OCI-LY7 (cell line): Measurements from ENCODE around the gene BAK1.

Experiments
- CTCF ChIP-seq: fragments of 200-600 bp; sonication (generic); conservative IDR thresholded peaks from 2 replicates; pipeline ENCODE4 v1.5.1; 2014; ENCODE audit warnings: mild to moderate bottlenecking, antibody characterized with exemption, low read length, moderate library complexity, mixed read lengths
- EZH2phosphoT487 ChIP-seq: fragments of 200-600 bp; sonication (generic); IDR thresholded peaks from 2 replicates; pipeline ENCODE4 v1.6.1; 2018; ENCODE audit warnings: low read depth, borderline replicate concordance, mild to moderate bottlenecking, mixed run types, antibody characterized with exemption, low read length, moderate library complexity, mixed read lengths

- TF ChIP-seq CTCF (no peak), EZH2phosphoT487 (no peak)
Measured at GRCh38 chr6:33543116-33543515, 37.0 kb downstream of the BAK1 start.
